NB4 (cell line): ENCODE results near the gene SYVN1.

Experiments
- CTCF ChIP-seq: IDR thresholded peaks from one replicate; pipeline ENCODE4 v1.5.1; 2012; ENCODE audit warnings: low read depth, low read length
- MAX ChIP-seq: IDR thresholded peaks from 2 replicates; pipeline ENCODE4 v1.6.1; 2011; ENCODE audit warnings: low read depth, low read length
- POLR2A ChIP-seq: IDR thresholded peaks from 2 replicates; pipeline ENCODE4 v1.6.1; 2011; ENCODE audit warnings: mild to moderate bottlenecking; ENCODE audit not compliant: insufficient read length; ENCODE audit errors: extremely low read depth

- TF ChIP-seq CTCF (peak; percentile 89), POLR2A (peak; percentile 70), MAX (peak; percentile 66)
Observed at GRCh38 chr11:65117206-65118096, 16.9 kb downstream of the SYVN1 start, which contains the start of gene ZNHIT2.
